Measurements from ENCODE around the gene R3HDM2.

GRCh38 chr12:57355734-57356133, 75.1 kb downstream of the R3HDM2 start:
- no peak for TF ChIP-seq CTCF (IDR thresholded peaks at IDR 0.05)
- no peak for TF ChIP-seq POLR2A (IDR thresholded peaks at IDR 0.05)
- TF ChIP-seq POLR2AphosphoS5 (IDR thresholded peaks at IDR 0.05) = no peak

All from breast epithelium (tissue), 3 donors.